Activated naive CD4-positive, alpha-beta T cell treated with anti-CD3 and anti-CD28 coated beads, Interleukin-2, amount 50 U/mL, for 24 hours (primary cell): ENCODE data around the gene NIPAL4.

Experiments used
- H3K27ac Mint-ChIP-seq: one replicate; pipeline ENCODE4 v1.8.0; 2021; ENCODE audit warnings: mild to moderate bottlenecking, mixed read lengths
- H3K27me3 Mint-ChIP-seq: one replicate; pipeline ENCODE4 v1.8.0; 2021; ENCODE audit warnings: mixed read lengths
- H3K36me3 Mint-ChIP-seq: one replicate; pipeline ENCODE4 v1.8.0; 2021; ENCODE audit warnings: mixed read lengths
- H3K4me1 Mint-ChIP-seq: one replicate; pipeline ENCODE4 v1.8.0; 2021; ENCODE audit warnings: mixed read lengths
- H3K4me3 Mint-ChIP-seq: one replicate; pipeline ENCODE4 v1.8.0; 2021; ENCODE audit warnings: mild to moderate bottlenecking, mixed read lengths
- H3K9me3 Mint-ChIP-seq: one replicate; pipeline ENCODE4 v1.8.0; 2021; ENCODE audit warnings: mixed read lengths

Gene NIPAL4

DNA sequence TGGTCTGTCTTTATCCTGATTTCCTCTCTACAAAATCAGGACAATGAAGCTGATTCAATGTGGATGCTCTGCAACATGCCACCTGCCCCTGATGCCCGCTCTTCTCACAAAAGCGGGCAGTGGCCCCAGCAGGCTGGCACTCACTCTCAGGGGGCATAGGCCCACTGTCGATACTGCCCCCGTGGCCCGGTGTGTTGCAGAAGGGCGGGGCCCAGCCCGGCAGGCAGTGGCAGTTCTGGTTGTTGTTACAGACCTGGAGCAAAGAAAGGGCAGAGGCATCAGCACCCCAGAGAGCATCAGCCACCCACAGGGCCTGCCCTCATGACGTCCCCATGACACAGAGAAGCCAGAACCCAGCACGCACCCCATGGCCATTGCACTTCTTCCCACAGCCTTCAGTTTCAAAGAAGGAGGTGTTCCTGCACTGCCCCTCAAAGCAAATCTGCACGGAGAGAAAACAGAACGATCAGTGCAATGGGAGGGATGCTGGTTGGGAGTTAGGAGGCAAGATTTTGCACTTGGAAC, 31.5 kb downstream of the NIPAL4 start:
- Mint-ChIP-seq H3K4me1 (peaks cover 4% of the 10 kb centered on the region), H3K27ac (no peak overlapping the region), H3K9me3 (no peaks in the 10 kb centered on the region), H3K36me3 (no peaks in the 10 kb centered on the region), H3K27me3 (no peaks in the 10 kb centered on the region), H3K4me3 (no peak overlapping the region)

DNA sequence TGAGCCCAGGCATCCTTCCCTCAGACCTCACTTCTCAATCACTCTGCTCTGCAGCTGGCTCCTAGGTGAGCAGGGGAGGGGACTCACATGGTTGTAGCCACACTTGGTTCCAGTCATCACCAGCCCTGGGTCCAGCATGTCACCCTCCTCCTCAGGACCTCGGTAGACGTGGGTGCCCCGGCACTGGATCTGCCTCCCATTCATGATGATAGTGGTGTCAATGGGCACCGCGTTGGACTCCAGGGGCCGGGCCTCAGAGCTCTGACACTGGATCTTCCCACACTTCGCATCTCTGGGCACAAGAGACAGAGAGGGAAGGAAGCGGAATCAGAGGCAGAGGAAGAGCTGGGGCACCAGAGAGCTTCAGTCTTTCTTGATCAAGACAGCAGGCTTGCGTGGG, 32.9 kb downstream of the NIPAL4 start:
- no peak overlapping the region for H3K27ac Mint-ChIP-seq
- no peak overlapping the region for H3K4me3 Mint-ChIP-seq
- H3K9me3 Mint-ChIP-seq, result no peaks in the 10 kb centered on the region
- no peaks in the 10 kb centered on the region for H3K4me1 Mint-ChIP-seq
- H3K27me3 Mint-ChIP-seq, result no peaks in the 10 kb centered on the region
- no peaks in the 10 kb centered on the region for H3K36me3 Mint-ChIP-seq

DNA sequence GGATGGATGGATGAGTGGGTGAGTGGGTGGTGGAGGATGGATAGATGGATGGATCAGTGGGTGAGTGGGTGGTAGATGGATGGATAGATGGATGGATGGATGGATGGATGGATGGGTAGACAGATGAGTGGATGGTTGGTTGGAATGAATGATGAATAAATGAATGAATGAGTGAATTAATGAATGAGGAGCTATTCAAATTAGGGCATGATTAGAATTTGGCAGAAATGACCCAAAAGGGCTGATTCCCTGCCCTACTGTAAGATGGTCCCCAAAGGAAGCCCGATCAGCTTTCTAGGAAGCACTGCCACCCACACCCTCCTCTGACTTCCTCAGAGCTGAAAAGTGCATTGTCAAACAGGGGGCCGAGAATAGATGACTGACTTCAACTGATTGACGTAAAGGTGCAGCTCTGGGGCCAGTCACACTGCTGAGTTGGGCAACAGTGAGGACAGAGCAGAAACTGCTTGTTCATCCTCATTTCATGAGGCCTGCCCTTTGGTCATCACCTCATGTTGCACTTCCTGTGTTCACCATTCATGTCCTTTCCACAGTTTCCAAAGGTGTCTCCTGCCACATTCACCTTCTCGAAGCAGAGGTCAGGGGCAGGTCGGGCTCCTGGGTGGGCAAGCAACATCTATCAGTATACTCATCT, 34.3 kb downstream of the NIPAL4 start:
- Mint-ChIP-seq H3K9me3 (no peaks in the 10 kb centered on the region), H3K4me1 (no peaks in the 10 kb centered on the region), H3K36me3 (no peaks in the 10 kb centered on the region), H3K27ac (no peak overlapping the region), H3K4me3 (no peak overlapping the region), H3K27me3 (no peaks in the 10 kb centered on the region)

DNA sequence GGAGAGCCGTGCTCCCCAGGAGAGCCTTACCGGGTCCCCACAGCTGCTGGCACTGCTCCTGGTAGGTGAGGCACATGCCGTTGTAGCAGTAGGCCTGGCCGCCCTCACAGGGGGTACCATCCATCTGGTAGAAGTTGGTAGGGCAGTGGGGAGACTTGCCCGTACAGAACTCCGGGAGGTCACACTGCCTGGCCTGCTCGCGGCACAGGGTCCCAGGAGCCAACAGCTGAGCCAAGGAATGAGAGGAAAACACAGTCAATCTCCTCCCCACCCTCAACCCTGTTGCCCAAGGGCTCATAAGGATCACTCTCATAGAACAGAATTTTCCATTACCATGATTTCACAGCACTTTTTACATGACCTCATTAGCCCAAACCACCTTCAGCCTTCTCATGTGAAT, 36.9 kb downstream of the NIPAL4 start:
- H3K27me3 Mint-ChIP-seq, result no peaks in the 10 kb centered on the region
- H3K27ac Mint-ChIP-seq, result no peak overlapping the region
- H3K4me3 Mint-ChIP-seq, result no peak overlapping the region
- no peaks in the 10 kb centered on the region for H3K9me3 Mint-ChIP-seq
- H3K4me1 Mint-ChIP-seq, result no peaks in the 10 kb centered on the region
- no peaks in the 10 kb centered on the region for H3K36me3 Mint-ChIP-seq

GRCh38 chr5:157497875-157498611, 38.0 kb downstream of the NIPAL4 start:
- Mint-ChIP-seq H3K27ac (no peak overlapping the region), H3K36me3 (no peaks in the 10 kb centered on the region), H3K27me3 (no peaks in the 10 kb centered on the region), H3K9me3 (no peaks in the 10 kb centered on the region), H3K4me1 (no peaks in the 10 kb centered on the region), H3K4me3 (no peak overlapping the region)

- H3K9me3 Mint-ChIP-seq, result no peaks in the 10 kb centered on the region
- H3K27me3 Mint-ChIP-seq, result no peaks in the 10 kb centered on the region
- peak overlapping the region; percentile 38 for H3K27ac Mint-ChIP-seq
- no peak overlapping the region for H3K4me3 Mint-ChIP-seq
- no peaks in the 10 kb centered on the region for H3K36me3 Mint-ChIP-seq
- H3K4me1 Mint-ChIP-seq, result no peaks in the 10 kb centered on the region
These were observed 42.2 kb downstream of the NIPAL4 start for GRCh38 chr5:157502143-157502647.

DNA sequence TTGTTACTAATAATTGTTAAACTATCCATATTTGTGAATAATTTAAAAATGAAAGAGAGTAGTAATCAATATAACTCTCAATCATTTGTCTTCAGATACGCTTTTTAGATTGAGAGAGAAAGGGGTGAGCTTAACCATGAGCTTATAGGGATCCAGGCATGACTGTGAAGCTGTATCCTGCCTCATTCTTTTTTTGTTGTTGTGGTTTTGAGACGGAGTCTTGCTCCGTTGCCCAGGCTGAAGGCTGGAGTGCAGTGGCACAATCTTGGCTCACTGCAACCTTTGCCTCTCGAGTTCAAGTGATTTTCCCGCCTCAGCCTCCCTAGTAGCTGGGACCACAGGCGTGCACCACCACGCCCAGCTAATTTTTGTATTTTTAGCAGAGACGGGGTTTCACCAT, 44.0 kb downstream of the NIPAL4 start:
- Mint-ChIP-seq H3K36me3 (no peaks in the 10 kb centered on the region), H3K27ac (no peak overlapping the region), H3K27me3 (no peaks in the 10 kb centered on the region), H3K4me1 (no peaks in the 10 kb centered on the region), H3K9me3 (no peaks in the 10 kb centered on the region), H3K4me3 (no peak overlapping the region)

DNA sequence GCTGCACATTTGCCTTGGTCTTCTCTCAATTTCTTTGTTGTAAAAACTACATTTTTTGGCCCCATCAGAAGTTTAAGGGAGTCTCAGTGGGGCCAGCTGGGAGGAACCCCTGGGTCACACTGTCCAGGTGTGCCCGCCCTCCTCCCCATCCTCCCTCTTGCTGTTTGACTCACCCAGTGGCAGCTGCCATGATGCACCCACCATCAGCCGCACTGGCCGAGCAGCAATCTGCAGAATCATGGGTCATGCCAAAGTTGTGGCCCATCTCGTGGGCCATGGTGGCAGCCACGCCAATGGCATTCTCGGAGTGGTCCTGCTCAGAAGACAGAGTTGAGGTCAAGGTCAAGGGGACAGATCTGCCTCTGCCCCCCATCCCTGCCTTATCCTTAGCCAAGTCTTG, 45.5 kb downstream of the NIPAL4 start:
- Mint-ChIP-seq H3K27ac (no peak overlapping the region), H3K4me3 (no peak overlapping the region), H3K4me1 (no peaks in the 10 kb centered on the region), H3K9me3 (no peaks in the 10 kb centered on the region), H3K27me3 (no peaks in the 10 kb centered on the region), H3K36me3 (no peaks in the 10 kb centered on the region)

GRCh38 chr5:157506066-157506590, 46.1 kb downstream of the NIPAL4 start:
- Mint-ChIP-seq H3K4me3 (no peak overlapping the region), H3K27ac (no peak overlapping the region), H3K36me3 (no peaks in the 10 kb centered on the region), H3K9me3 (no peaks in the 10 kb centered on the region), H3K4me1 (no peaks in the 10 kb centered on the region), H3K27me3 (no peaks in the 10 kb centered on the region)

DNA sequence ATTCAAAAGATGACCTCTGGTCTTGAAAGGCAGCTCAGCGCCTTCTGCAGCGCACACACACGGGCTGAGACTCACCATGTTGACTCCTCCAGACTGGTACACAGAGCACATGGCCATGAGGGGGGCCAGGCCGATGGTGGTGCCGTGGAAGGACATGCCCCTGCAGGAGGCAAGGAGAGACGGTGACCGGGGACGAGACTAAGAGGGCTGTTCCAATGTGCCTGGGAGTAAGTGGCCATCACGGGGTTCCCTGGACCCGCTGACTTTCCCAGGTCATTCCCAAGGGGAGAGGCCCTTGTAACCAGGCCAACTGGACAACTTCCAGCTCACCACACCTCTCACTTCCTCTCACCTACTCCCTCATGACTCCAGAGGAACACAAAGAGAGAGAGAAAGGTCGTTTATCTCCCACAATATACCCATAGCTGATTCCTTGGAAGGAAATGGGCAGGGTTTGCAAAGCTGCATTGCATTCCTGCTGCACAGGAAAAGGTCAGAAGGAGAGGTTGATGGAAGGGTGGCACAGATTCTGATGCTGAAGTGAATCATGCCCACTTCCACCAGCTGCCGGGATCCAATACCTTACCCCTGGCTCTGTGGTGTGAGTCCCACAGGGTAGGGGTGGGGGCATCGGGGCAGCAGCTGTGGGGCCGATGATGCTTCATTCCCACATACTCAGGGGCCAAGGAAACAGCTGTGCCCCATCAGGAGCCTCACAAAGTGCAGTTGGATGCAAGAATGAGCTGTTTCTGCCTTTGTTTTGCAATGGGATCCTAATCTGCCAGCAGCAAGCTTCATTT, 47.2 kb downstream of the NIPAL4 start:
- no peaks in the 10 kb centered on the region for H3K9me3 Mint-ChIP-seq
- no peak overlapping the region for H3K4me3 Mint-ChIP-seq
- no peaks in the 10 kb centered on the region for H3K36me3 Mint-ChIP-seq
- peak overlapping the region; percentile 30 for H3K27ac Mint-ChIP-seq
- H3K27me3 Mint-ChIP-seq, result no peaks in the 10 kb centered on the region
- no peaks in the 10 kb centered on the region for H3K4me1 Mint-ChIP-seq

GRCh38 chr5:157509093-157509492, 49.1 kb downstream of the NIPAL4 start:
- H3K4me3 Mint-ChIP-seq, result no peak overlapping the region
- no peaks in the 10 kb centered on the region for H3K9me3 Mint-ChIP-seq
- no peaks in the 10 kb centered on the region for H3K27me3 Mint-ChIP-seq
- no peaks in the 10 kb centered on the region for H3K36me3 Mint-ChIP-seq
- H3K4me1 Mint-ChIP-seq, result no peaks in the 10 kb centered on the region
- H3K27ac Mint-ChIP-seq, result no peak overlapping the region

DNA sequence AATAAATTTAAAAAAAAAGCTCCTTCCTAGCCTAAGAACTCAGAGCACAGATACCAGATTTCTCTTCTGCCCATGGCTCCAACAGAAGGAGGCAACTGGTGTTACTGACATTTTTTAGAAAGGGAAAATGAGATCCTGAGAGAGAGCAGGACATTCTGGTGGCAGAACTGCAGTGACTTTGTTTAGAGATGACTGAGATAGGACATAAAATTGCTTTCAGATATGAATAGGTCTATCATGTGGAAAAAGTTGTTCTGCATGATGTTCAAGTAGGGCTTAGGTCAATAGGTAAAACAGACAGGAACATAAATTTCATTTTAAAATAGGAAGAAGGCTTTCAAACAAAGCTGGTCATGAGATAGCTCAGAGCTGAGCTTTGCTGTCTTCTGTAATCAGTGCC, 49.6 kb downstream of the NIPAL4 start:
- H3K9me3 Mint-ChIP-seq, result no peaks in the 10 kb centered on the region
- H3K27me3 Mint-ChIP-seq, result no peaks in the 10 kb centered on the region
- no peak overlapping the region for H3K27ac Mint-ChIP-seq
- H3K36me3 Mint-ChIP-seq, result no peaks in the 10 kb centered on the region
- H3K4me1 Mint-ChIP-seq, result no peaks in the 10 kb centered on the region
- H3K4me3 Mint-ChIP-seq, result no peak overlapping the region

- H3K4me1 Mint-ChIP-seq, result no peaks in the 10 kb centered on the region
- H3K9me3 Mint-ChIP-seq, result no peaks in the 10 kb centered on the region
- no peak overlapping the region for H3K4me3 Mint-ChIP-seq
- H3K27me3 Mint-ChIP-seq, result no peaks in the 10 kb centered on the region
- no peaks in the 10 kb centered on the region for H3K36me3 Mint-ChIP-seq
- no peak overlapping the region for H3K27ac Mint-ChIP-seq
These were observed 50.7 kb downstream of the NIPAL4 start for GRCh38 chr5:157510682-157511081.

DNA sequence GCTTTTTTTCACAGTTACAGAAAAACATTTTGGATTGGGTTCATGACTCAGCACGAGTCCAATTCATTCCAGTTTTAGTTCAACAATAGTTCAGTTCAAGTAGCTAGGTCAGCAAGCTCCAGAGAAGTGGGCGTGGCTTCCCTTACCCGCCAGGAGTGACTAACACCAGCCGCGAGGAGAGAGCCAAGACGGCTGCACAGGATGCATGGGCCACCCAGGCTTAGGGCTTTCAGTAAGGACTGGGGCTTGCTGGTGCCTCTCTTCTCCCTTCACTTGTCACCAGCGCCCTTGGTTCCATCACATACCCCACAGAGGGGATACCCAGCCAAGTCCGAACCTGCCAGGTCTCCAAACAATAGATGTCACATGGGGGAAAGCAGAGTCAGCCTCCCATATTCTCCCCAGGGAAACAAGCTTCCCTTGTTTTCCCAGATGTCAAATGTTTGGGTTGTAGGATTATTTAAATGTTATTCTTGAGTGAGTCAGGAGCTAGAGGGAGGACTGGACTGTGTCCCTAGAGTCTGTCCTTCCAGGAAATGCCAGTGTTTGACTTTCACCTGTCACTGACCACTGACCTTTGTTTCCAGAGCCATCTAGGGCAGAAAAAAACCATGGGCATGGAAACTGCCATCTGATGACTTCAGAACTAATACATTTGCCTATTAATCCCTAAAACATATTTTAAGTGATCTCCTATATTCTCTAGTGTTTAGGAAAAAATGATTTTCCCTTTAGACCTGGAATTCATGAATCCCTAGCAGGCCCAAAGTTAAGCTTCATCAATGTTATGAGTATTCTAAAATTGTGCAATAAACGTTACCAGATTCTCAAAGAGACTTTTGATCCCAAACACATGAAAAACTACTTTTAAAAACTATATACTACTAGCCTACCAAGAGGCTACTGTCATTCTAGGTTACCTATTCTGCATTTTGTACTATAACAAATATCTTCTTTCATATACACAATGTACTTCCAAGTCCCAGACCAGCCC, 51.9 kb downstream of the NIPAL4 start:
- no peak overlapping the region for H3K4me3 Mint-ChIP-seq

GRCh38 chr5:157513182-157513581, 53.2 kb downstream of the NIPAL4 start:
- no peaks in the 10 kb centered on the region for H3K36me3 Mint-ChIP-seq
- no peaks in the 10 kb centered on the region for H3K9me3 Mint-ChIP-seq
- H3K27me3 Mint-ChIP-seq, result no peaks in the 10 kb centered on the region
- no peak overlapping the region for H3K4me3 Mint-ChIP-seq
- H3K4me1 Mint-ChIP-seq, result no peaks in the 10 kb centered on the region
- no peak overlapping the region for H3K27ac Mint-ChIP-seq

More for the DNA sequence above, 51.9 kb downstream of the NIPAL4 start:
- no peaks in the 10 kb centered on the region for H3K9me3 Mint-ChIP-seq
- H3K27me3 Mint-ChIP-seq, result no peaks in the 10 kb centered on the region
- H3K36me3 Mint-ChIP-seq, result no peaks in the 10 kb centered on the region
- no peaks in the 10 kb centered on the region for H3K4me1 Mint-ChIP-seq
- H3K27ac Mint-ChIP-seq, result no peak overlapping the region
